Loucy (cell line): ENCODE data around the gene MTREX.
A peak's percentile ranks its signal among the peaks of the same experiment; 100 is the strongest.

ENCODE experiments used
- H2AFZ ChIP-seq: fragments of 200-600 bp; sonication (generic); 2 replicates; pipeline ENCODE4 v1.6.0; 2016; ENCODE audit warnings: antibody characterized with exemption, mild to moderate bottlenecking, low read length, moderate library complexity
- H3F3A ChIP-seq: fragments of 200-600 bp; 2 replicates; pipeline ENCODE4 v1.6.0; 2016; ENCODE audit warnings: antibody characterized with exemption, low read depth, mild to moderate bottlenecking
- H3K27me3 ChIP-seq: fragments of 200-600 bp; sonication (generic); 2 replicates; pipeline ENCODE4 v1.6.1; 2014; ENCODE audit warnings: low read length, mild to moderate bottlenecking; ENCODE audit not compliant: insufficient read depth, poor library complexity, severe bottlenecking
- H3K36me3 ChIP-seq: fragments of 200-600 bp; sonication (generic); 2 replicates; pipeline ENCODE4 v1.6.1; 2016; ENCODE audit warnings: low read length; ENCODE audit not compliant: insufficient read depth
- H3K4me1 ChIP-seq: fragments of 200-600 bp; sonication (generic); 2 replicates; pipeline ENCODE4 v1.5.1; 2014; ENCODE audit warnings: low read length, mild to moderate bottlenecking; ENCODE audit not compliant: insufficient read depth, poor library complexity, severe bottlenecking
- H3K4me2 ChIP-seq: fragments of 200-600 bp; sonication (generic); 2 replicates; pipeline ENCODE4 v1.6.0; 2014; ENCODE audit warnings: antibody characterized with exemption, low read length, low read depth, mild to moderate bottlenecking; ENCODE audit not compliant: poor library complexity, severe bottlenecking
- H3K4me3 ChIP-seq: fragments of 200-600 bp; sonication (generic); 2 replicates; pipeline ENCODE4 v1.5.1; 2014; ENCODE audit warnings: low read length, mild to moderate bottlenecking, mixed read lengths; ENCODE audit not compliant: poor library complexity, severe bottlenecking
- H3K79me2 ChIP-seq: fragments of 200-600 bp; sonication (generic); 2 replicates; pipeline ENCODE4 v1.6.1; 2014; ENCODE audit warnings: low read length; ENCODE audit not compliant: insufficient read depth
- H3K9ac ChIP-seq: fragments of 200-600 bp; sonication (generic); 2 replicates; pipeline ENCODE4 v1.6.0; 2014; ENCODE audit warnings: mild to moderate bottlenecking, low read depth, low read length, moderate library complexity; ENCODE audit not compliant: poor library complexity, severe bottlenecking
- H3K9me2 ChIP-seq: fragments of 200-600 bp; sonication (generic); replicated peaks from 2 replicates; pipeline ENCODE4 v1.6.1; 2016; ENCODE audit warnings: low read depth, low read length, mixed read lengths
- H3K9me3 ChIP-seq: fragments of 200-600 bp; sonication (generic); 2 replicates; pipeline ENCODE4 v1.6.1; 2014; ENCODE audit warnings: mild to moderate bottlenecking, antibody characterized with exemption, low read length, low read depth; ENCODE audit not compliant: insufficient read depth
- H4K20me1 ChIP-seq: fragments of 200-600 bp; sonication (generic); 2 replicates; pipeline ENCODE4 v1.6.0; 2014; ENCODE audit warnings: antibody characterized with exemption, low read length, mild to moderate bottlenecking; ENCODE audit not compliant: insufficient read depth, poor library complexity, severe bottlenecking
- EZH2phosphoT487 ChIP-seq: fragments of 200-600 bp; IDR thresholded peaks from 2 replicates; pipeline ENCODE4 v1.6.1; 2018; ENCODE audit warnings: antibody characterized with exemption, mild to moderate bottlenecking, moderate library complexity, borderline replicate concordance
- TF ChIP-seq, protein P1 (sequence below): fragments of 200-600 bp; sonication (generic); conservative IDR thresholded peaks from 2 replicates; pipeline ENCODE4 v1.5.1; 2014; ENCODE audit warnings: mild to moderate bottlenecking, antibody characterized with exemption, low read length

MTREX gene

DNA sequence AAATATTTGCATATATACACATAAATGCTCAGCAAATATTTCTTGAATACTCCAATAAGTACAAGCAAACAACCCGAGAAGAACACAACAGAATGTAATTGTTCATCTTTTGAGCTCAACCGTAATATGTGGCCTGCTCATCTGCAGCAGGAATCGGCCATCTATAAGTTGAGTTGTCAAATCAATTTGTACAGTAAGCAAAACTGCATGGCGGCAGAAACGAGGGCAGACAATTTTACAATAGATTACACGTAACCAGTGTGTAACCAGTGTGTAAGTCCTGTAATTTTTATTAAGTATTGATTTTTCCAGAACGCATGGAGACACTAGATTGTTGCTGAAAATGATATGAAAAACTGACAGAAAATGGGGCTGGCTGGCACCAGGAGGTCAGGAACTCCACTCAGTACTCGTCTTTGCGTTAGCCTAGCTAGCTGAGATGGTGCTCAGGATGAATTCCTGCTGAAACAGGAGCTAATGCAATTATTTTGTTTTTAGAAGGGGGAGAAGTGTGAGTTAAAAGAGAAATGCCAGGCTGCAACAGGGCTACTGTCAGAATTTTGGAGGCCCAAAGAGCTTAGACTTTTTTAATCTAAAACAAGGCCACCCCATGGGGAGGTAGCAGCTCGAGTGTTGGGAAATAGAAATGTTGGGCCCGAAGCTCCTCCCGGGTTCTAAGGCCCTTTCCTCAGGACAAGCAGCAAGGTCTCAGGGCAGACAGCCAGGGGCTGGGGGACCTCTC, 977 bp upstream of the MTREX start:
- H3K4me2 ChIP-seq: peak overlapping the region; percentile 85
- peak overlapping the region; percentile 81 for H3K9ac ChIP-seq
- H2AFZ ChIP-seq: peak overlapping the region; percentile 89
- no peaks in the 10 kb centered on the region for H3F3A ChIP-seq
- peaks cover 68% of the 10 kb centered on the region for H3K4me1 ChIP-seq
- H3K9me2 ChIP-seq: no peaks in the 10 kb centered on the region
- H4K20me1 ChIP-seq: peaks cover 47% of the 10 kb centered on the region
- no peaks in the 10 kb centered on the region for H3K9me3 ChIP-seq
- no peak for TF ChIP-seq EZH2phosphoT487
- TF ChIP-seq, protein P1, sequence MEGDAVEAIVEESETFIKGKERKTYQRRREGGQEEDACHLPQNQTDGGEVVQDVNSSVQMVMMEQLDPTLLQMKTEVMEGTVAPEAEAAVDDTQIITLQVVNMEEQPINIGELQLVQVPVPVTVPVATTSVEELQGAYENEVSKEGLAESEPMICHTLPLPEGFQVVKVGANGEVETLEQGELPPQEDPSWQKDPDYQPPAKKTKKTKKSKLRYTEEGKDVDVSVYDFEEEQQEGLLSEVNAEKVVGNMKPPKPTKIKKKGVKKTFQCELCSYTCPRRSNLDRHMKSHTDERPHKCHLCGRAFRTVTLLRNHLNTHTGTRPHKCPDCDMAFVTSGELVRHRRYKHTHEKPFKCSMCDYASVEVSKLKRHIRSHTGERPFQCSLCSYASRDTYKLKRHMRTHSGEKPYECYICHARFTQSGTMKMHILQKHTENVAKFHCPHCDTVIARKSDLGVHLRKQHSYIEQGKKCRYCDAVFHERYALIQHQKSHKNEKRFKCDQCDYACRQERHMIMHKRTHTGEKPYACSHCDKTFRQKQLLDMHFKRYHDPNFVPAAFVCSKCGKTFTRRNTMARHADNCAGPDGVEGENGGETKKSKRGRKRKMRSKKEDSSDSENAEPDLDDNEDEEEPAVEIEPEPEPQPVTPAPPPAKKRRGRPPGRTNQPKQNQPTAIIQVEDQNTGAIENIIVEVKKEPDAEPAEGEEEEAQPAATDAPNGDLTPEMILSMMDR: no peak
- peak overlapping the region; percentile 83 for H3K4me3 ChIP-seq
- H3K79me2 ChIP-seq: peaks cover 97% of the 10 kb centered on the region
- H3K27me3 ChIP-seq: no peaks in the 10 kb centered on the region
- no peaks in the 10 kb centered on the region for H3K36me3 ChIP-seq

DNA sequence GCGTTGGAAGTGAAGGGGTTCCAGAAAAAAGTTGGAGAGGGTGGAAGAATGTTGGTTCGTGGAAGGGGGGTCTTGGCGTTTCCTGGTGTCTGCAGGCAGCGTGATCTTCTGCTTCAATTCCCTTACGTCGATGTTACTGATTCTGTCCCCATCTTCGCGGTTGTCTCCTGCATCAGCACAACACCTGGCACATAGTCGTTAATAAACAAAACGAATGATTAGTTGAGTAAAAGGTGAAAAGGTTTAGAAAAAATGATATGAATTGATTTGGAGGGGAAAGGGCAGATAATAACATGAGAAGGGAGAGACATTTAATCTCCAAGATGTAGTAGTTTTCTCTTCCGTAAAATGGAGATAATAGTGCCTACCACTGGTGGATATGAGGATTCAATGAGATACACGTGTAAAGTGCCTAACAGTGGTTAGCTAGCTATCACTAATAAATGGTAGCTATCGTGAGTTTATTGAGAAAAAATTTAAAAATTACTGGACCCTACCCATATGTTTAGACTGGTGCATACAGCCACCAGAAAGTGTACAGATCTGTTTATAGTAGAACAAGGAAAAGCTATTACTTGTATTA, 556 bp downstream of the MTREX start:
- Histone ChIP-seq H3K27me3 (no peaks in the 10 kb centered on the region), H4K20me1 (peaks cover 61% of the 10 kb centered on the region), H3K9me3 (no peaks in the 10 kb centered on the region), H2AFZ (peak overlapping the region; percentile 89), H3K4me3 (peak overlapping the region; percentile 83), H3K9ac (peak overlapping the region; percentile 81), H3K4me2 (peak overlapping the region; percentile 85), H3F3A (no peaks in the 10 kb centered on the region), H3K36me3 (no peaks in the 10 kb centered on the region), H3K4me1 (peaks cover 73% of the 10 kb centered on the region), H3K9me2 (no peaks in the 10 kb centered on the region), H3K79me2 (peaks cover 97% of the 10 kb centered on the region)
- TF ChIP-seq, protein P1: peak; percentile 50
- TF ChIP-seq EZH2phosphoT487: no peak

DNA sequence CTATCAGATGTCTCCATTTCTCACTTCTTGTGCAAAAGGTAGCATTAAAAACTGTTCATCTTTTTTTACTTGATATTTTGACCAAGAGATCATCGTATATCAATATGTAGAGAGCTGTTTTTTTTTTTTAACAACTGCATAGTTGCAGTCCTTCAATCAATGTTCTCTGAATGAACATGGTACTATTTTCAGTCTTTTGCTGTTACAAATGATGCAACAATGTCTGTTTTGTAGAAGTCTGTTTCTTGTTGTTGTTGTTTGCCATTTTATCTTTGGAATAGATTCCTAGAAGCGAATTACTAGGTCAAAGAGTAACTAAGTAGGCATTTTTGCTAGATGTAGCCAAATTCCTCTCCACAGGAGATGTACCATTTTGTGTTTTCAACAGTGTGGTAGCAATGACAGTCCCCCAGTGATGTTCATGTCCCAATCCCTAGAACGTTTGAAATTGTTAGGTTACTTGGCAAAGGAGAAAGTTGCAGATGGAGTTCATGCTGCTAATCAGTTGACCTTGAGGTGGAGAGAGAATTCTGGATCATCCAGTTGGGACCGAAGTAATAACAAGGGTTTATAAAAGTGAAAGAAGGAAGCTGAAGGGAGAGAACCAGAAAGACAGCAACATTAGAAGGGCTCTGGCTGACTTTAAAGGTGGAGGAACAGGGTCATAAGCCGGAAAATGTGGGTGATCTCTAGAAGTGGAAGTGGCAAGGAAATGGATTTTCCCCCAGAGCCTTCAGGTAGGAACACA, 6.3 kb downstream of the MTREX start:
- Histone ChIP-seq H3K4me3 (peak overlapping the region; percentile 64), H3K79me2 (peaks cover 100% of the 10 kb centered on the region), H3K36me3 (no peaks in the 10 kb centered on the region), H3K4me1 (peaks cover 65% of the 10 kb centered on the region), H3K4me2 (peak overlapping the region; percentile 85), H3F3A (no peaks in the 10 kb centered on the region), H4K20me1 (peaks cover 64% of the 10 kb centered on the region), H3K27me3 (no peaks in the 10 kb centered on the region), H3K9me2 (no peaks in the 10 kb centered on the region), H3K9ac (peak overlapping the region; percentile 44), H2AFZ (no peak overlapping the region), H3K9me3 (no peaks in the 10 kb centered on the region)
- no peak for TF ChIP-seq EZH2phosphoT487
- TF ChIP-seq, protein P1: no peak
